ENCODE data around the gene SEC16A.

Gene SEC16A

GRCh38 chr9:136501686-136502085, 18.8 kb upstream of the SEC16A start:
- TF ChIP-seq CTCF (IDR thresholded peaks at IDR 0.05; ENCODE audit: low read depth, low read length), result no peak
- no peak overlapping the region for H3K4me3 ChIP-seq (replicated peaks in 1 of 2; ENCODE audit: low read depth in 2 of 2, low read length in 2 of 2)
- DNase-seq (ENCODE audit: low read depth in 2 of 2), result no peak

- TF ChIP-seq CTCF (IDR thresholded peaks at IDR 0.05; ENCODE audit: low read depth, low read length), result no peak
- H3K4me3 ChIP-seq (replicated peaks in 1 of 2; ENCODE audit: low read depth in 2 of 2, low read length in 2 of 2), result no peak overlapping the region
- no peak for DNase-seq (ENCODE audit: low read depth in 2 of 2)
Observed at GRCh38 chr9:136499935-136500910, 17.4 kb upstream of the SEC16A start.

- DNase-seq (ENCODE audit: low read depth in 2 of 2), result no peak
- no peak for TF ChIP-seq CTCF (IDR thresholded peaks at IDR 0.05; ENCODE audit: low read depth, low read length)
- H3K4me3 ChIP-seq (replicated peaks in 1 of 2; ENCODE audit: low read depth in 2 of 2, low read length in 2 of 2), result no peak overlapping the region
Observed at GRCh38 chr9:136499071-136499934, 16.5 kb upstream of the SEC16A start.

GRCh38 chr9:136497916-136498695, 15.3 kb upstream of the SEC16A start:
- no peak for DNase-seq (ENCODE audit: low read depth in 2 of 2)
- no peak overlapping the region for H3K4me3 ChIP-seq (replicated peaks in 1 of 2; ENCODE audit: low read depth in 2 of 2, low read length in 2 of 2)
- no peak for TF ChIP-seq CTCF (IDR thresholded peaks at IDR 0.05; ENCODE audit: low read depth, low read length)

GRCh38 chr9:136496801-136497620, 14.2 kb upstream of the SEC16A start:
- TF ChIP-seq CTCF (IDR thresholded peaks at IDR 0.05; ENCODE audit: low read depth, low read length), result no peak
- DNase-seq (ENCODE audit: low read depth in 2 of 2), result no peak
- no peak overlapping the region for H3K4me3 ChIP-seq (replicated peaks in 1 of 2; ENCODE audit: low read depth in 2 of 2, low read length in 2 of 2)

Measured in cardiac fibroblast (primary cell).